Endothelial cell (in vitro differentiated cells): ENCODE measurements around the gene EZR. TPM values are rescaled to one million over a fixed set of nuclear protein-coding genes. Genes with fewer than 3 reads are reported as not detected.

Experiments used
- DNase-seq: peaks from one replicate; pipeline ENCODE4 v3.0.0; 2021; ENCODE audit warnings: low spot score
- H3K27ac Mint-ChIP-seq: one replicate; pipeline ENCODE4 v1.8.0; 2021; ENCODE audit warnings: mixed read lengths, inconsistent platforms; ENCODE audit not compliant: unreplicated experiment
- H3K27me3 Mint-ChIP-seq: one replicate; pipeline ENCODE4 v1.8.0; 2021; ENCODE audit warnings: mild to moderate bottlenecking, moderate library complexity, mixed read lengths, inconsistent platforms; ENCODE audit not compliant: unreplicated experiment
- H3K36me3 Mint-ChIP-seq: one replicate; pipeline ENCODE4 v1.8.0; 2021; ENCODE audit warnings: mild to moderate bottlenecking, low read depth, mixed read lengths, inconsistent platforms; ENCODE audit not compliant: unreplicated experiment
- H3K4me1 Mint-ChIP-seq: one replicate; pipeline ENCODE4 v1.8.0; 2021; ENCODE audit warnings: mild to moderate bottlenecking, mixed read lengths, inconsistent platforms; ENCODE audit not compliant: unreplicated experiment
- H3K4me3 Mint-ChIP-seq: one replicate; pipeline ENCODE4 v1.8.0; 2021; ENCODE audit warnings: mild to moderate bottlenecking, mixed read lengths, inconsistent platforms; ENCODE audit not compliant: unreplicated experiment
- H3K9me3 Mint-ChIP-seq: one replicate; pipeline ENCODE4 v1.8.0; 2021; ENCODE audit warnings: mixed read lengths, inconsistent platforms; ENCODE audit not compliant: unreplicated experiment
- total RNA-seq: library from RNA; stranded (reverse); fragmentation: NEBNext Ultra II Directional; extraction: Animal tissue kit (Norgen Biotek cat#: 25700); gene quantifications from one replicate; pipeline ENCODE4 v1.2.1, GENCODE V29; 2021; ENCODE audit not compliant: unreplicated experiment
- TF ChIP-seq, protein P1 (sequence below): fragments of 200-600 bp; sonication (generic); IDR thresholded peaks from one replicate; pipeline ENCODE4 v1.5.0; 2021; ENCODE audit warnings: antibody characterized with exemption; ENCODE audit not compliant: unreplicated experiment

The EZR gene
- total RNA-seq, 1 donor from 2014 or later = 125 TPM

DNA sequence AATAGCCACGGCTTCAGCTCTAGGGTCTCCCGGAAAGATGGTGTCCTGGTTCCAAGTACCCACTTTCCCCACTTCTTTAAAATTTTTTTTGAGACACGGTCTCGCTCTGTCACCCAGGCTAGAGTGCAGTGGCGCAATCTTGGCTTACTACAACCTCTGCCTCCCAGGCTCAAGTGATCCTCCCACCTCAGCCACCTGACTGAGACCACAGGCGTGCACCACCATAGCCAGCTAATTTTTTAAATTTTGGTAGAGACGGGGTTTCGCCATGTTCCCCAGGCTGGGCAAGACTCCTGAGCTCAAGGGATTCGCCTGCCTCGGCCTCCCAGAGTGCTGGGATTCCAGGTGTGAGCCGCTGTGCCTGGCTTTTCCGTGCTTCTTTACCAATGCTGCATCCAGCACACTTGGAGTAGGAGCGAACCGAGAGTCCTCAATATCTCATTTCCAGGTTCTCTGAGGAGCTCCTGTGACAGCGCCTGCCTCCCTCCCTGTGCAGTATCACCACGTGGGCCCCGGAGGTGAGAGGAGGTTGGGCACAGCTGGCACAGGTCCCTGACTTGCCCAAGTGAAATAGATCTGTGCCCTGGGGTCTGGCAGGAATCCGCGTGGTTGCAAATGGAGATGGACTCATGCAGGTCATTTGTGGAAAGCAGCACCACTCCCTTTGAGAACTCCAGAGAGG lies 37.3 kb downstream of the EZR start:
- Mint-ChIP-seq H3K27ac (no peak overlapping the region), H3K36me3 (peaks cover 61% of the 10 kb centered on the region), H3K9me3 (no peaks in the 10 kb centered on the region), H3K4me3 (peak overlapping the region; percentile 49), H3K4me1 (peaks cover 28% of the 10 kb centered on the region), H3K27me3 (peaks cover 11% of the 10 kb centered on the region)
- TF ChIP-seq, protein P1, sequence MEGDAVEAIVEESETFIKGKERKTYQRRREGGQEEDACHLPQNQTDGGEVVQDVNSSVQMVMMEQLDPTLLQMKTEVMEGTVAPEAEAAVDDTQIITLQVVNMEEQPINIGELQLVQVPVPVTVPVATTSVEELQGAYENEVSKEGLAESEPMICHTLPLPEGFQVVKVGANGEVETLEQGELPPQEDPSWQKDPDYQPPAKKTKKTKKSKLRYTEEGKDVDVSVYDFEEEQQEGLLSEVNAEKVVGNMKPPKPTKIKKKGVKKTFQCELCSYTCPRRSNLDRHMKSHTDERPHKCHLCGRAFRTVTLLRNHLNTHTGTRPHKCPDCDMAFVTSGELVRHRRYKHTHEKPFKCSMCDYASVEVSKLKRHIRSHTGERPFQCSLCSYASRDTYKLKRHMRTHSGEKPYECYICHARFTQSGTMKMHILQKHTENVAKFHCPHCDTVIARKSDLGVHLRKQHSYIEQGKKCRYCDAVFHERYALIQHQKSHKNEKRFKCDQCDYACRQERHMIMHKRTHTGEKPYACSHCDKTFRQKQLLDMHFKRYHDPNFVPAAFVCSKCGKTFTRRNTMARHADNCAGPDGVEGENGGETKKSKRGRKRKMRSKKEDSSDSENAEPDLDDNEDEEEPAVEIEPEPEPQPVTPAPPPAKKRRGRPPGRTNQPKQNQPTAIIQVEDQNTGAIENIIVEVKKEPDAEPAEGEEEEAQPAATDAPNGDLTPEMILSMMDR = no peak
- no peak for DNase-seq

DNA sequence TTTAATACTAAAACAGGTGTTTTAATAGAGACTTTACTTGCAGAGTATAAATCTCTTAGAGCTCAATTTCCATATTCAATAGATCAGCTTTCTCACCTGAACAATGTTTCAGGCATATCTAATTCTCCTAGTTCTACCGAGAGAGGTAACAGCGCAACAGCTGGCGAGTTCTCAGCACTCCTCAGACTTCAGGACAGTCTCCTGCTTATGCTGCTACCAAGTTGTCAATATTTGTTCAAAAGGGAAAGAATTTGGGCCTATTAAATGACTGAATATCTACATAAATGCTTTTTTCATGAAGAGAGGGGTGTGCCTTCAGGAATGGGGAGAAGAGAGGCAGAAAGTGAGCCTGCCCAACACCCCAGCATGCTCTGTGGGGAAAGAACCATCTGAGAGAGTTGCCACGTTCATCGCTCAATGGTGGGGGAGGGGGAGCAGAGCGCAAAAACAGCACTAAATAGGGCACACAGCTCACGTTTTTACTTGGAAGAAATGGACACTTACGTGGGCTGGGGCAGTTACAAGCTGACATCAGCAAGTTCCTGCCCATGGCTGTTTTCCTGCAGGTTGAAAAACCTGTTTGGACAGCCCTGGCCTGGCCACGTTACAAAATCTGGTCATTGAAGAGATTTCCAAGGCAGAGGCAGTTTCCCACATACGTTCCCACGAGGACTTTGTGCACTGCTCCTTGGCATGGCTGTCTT lies 38.0 kb downstream of the EZR start:
- H3K27me3 Mint-ChIP-seq = peaks cover 11% of the 10 kb centered on the region
- H3K4me1 Mint-ChIP-seq = peaks cover 29% of the 10 kb centered on the region
- H3K27ac Mint-ChIP-seq = no peak overlapping the region
- H3K36me3 Mint-ChIP-seq = peaks cover 60% of the 10 kb centered on the region
- TF ChIP-seq, protein P1 = no peak
- no peaks in the 10 kb centered on the region for H3K9me3 Mint-ChIP-seq
- no peak for DNase-seq
- H3K4me3 Mint-ChIP-seq = peak overlapping the region; percentile 34

DNA sequence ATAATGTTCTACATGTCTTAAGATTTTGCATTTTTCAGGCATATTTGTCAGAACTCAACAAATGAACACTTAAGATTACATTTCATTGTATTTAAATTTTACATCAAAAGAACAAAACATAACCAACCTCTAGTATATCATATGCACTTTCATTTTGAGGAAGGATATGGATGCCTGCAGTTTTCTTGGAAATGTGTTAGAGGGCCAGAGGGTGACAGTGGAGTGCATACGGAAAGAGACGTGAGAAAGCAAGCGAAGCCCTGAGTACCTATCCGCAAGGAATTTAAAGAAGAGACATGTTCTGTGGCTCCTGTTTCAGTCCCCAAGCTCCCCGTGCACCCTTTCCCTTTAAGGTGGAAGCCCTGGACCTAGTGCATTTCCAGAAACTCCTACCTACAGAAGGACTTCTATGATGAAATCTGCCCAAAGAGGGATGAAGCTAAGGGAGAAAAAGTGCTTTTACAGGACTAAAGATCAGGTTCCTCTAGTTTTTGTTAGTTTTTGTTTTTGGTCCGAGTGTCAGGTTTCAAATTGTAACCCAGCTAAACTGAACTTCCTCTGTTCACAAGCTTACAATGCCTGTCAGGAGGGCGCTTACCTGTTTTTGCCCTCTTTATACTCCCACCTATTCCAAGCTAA lies 38.8 kb downstream of the EZR start:
- peaks cover 58% of the 10 kb centered on the region for H3K36me3 Mint-ChIP-seq
- H3K4me3 Mint-ChIP-seq = no peak overlapping the region
- H3K27me3 Mint-ChIP-seq = peaks cover 11% of the 10 kb centered on the region
- TF ChIP-seq, protein P1 = no peak
- H3K4me1 Mint-ChIP-seq = peaks cover 28% of the 10 kb centered on the region
- no peak for DNase-seq
- H3K9me3 Mint-ChIP-seq = no peaks in the 10 kb centered on the region
- no peak overlapping the region for H3K27ac Mint-ChIP-seq

DNA sequence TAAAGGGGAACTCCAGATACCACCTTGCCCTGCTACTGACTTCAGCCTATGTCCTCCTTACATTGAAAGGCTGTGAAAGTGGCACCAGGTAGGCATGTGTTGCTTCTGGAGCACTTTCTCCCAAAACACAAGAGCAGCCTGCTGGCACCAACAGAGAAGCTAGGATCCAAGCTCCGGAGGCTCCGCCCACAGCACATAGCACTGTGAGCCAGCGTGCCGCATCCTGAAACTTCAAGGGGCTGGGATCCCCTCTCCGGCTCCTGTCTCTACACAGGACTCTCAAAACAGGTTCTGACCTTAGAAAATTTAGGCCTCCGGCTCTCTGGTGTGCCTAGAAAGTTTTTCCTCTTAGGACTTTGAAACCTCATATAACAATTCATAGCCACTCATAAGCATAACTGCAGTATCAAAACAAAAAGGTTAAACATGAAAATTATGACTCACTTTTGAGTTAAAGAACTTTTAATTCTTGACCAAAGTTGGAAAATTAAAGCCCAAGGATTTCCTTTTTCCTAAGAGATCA lies 41.1 kb downstream of the EZR start:
- Mint-ChIP-seq H3K4me1 (peaks cover 18% of the 10 kb centered on the region), H3K9me3 (no peaks in the 10 kb centered on the region), H3K27ac (no peak overlapping the region), H3K27me3 (peaks cover 9% of the 10 kb centered on the region), H3K36me3 (peaks cover 50% of the 10 kb centered on the region), H3K4me3 (no peak overlapping the region)
- DNase-seq = no peak
- TF ChIP-seq, protein P1 = no peak
